NCI-H345 treated with DMSO at 0.1 percent for 48 hours (cell line): ENCODE results near the gene TTLL4.

Source experiments
- DNase-seq: peaks from one replicate; lab custom pipeline; 2025; ENCODE audit not compliant: unreplicated experiment; lab: John Stamatoyannopoulos, UW

Gene TTLL4, protein sequence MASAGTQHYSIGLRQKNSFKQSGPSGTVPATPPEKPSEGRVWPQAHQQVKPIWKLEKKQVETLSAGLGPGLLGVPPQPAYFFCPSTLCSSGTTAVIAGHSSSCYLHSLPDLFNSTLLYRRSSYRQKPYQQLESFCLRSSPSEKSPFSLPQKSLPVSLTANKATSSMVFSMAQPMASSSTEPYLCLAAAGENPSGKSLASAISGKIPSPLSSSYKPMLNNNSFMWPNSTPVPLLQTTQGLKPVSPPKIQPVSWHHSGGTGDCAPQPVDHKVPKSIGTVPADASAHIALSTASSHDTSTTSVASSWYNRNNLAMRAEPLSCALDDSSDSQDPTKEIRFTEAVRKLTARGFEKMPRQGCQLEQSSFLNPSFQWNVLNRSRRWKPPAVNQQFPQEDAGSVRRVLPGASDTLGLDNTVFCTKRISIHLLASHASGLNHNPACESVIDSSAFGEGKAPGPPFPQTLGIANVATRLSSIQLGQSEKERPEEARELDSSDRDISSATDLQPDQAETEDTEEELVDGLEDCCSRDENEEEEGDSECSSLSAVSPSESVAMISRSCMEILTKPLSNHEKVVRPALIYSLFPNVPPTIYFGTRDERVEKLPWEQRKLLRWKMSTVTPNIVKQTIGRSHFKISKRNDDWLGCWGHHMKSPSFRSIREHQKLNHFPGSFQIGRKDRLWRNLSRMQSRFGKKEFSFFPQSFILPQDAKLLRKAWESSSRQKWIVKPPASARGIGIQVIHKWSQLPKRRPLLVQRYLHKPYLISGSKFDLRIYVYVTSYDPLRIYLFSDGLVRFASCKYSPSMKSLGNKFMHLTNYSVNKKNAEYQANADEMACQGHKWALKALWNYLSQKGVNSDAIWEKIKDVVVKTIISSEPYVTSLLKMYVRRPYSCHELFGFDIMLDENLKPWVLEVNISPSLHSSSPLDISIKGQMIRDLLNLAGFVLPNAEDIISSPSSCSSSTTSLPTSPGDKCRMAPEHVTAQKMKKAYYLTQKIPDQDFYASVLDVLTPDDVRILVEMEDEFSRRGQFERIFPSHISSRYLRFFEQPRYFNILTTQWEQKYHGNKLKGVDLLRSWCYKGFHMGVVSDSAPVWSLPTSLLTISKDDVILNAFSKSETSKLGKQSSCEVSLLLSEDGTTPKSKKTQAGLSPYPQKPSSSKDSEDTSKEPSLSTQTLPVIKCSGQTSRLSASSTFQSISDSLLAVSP

DNA sequence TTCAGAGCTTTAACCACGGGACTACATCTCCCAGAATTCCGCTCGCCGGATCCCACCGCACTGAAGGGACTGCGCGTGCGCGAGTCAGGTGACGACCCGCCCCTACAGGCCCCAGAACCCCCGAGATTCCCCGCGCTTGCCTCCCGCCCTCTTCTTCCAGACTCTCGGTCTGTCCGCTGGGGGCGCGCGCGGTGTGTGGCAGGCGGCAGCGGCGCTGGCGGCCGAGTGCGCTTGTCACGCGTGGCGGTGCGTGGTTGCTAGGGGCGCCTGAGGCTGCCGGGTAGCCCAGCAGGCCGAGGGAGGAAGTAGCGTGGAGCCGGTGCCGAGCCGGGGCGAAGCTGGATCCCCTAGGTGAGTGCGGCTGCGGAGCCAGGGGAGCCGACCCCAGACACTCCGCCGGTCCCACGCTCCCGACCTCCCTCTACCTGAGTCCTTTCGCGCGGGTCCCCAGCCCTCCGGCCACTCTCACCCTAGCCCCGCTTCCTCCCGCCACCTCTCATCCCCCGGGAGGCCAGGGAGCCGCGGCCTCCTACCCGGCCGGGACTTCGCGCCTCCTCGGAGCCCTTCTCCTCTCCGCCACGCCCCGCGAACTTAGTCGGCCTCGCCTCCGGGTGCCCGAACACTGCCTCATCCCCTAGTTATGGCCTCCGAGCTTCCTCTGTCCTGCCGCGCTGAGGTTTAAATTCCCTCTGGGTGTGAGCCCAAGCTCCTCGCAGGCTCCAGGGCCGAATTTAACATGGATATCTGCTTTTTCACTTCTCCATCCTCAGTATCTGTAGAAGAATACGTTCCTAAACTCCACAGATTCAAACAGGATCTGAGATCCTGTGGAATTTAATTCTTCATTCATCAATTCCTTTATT, at the start of gene TTLL4:
TTLL4 (plus strand) TSS at position 149 of the 863 bp plus-strand sequence. CDS start 26,842 bp downstream, outside the sequence.
- DNase-seq: peak; percentile 91

DNA sequence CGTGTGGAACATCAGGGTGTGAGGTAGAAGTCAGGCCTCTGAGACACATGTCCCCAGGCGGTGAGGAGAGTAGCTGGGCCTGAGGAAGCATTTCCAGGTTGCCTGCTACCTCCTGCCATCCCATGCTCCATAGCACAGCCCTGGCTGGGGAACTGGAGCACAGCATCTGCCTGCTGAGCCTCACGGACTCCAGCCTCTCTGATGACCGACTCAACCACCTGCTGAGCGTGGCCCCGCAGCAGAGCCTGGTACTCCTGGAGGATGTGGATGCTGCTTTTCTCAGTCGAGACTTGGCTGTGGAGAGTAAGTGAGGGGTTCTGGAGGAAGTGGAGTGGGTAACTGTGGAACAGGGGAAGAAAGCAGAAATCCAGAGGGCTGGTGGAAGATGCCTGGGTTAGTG, 48.3 kb upstream of the TTLL4 start:
- no peak for DNase-seq

DNA sequence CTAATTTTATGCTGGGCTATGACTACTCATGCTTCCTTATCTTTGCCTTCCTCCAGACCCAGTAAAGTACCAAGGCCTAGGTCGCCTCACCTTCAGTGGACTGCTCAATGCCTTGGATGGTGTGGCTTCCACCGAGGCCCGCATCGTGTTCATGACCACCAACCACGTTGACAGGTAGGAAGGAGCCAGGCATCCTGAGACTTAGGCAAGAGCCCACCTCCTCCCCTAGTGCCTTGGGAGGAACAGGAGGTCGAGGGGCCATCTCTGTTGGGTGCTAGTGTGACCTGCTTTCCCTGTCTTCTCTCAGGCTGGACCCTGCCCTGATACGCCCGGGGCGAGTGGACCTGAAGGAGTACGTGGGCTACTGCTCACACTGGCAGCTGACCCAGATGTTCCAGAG, 47.8 kb upstream of the TTLL4 start:
- no peak for DNase-seq

DNA sequence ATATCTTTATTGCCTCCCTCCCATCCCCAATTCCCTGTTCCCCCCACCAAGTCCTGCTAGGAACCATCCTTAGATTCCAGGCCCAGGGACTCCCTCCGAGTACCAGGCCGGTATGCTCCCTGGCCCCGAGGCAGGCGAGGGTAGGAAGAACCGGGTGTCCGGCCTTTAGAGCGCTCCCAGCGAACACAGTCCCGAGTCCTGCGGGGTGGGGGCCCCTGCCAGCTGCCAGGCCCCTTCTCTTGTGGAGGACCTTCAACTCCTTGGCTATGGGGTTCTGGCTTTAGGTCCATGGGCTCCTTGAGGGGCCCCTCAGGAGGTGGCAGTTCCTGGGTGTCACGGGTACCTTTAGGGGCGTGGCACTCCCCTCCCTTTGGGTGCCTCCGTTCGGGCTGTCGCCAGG, 46.7 kb upstream of the TTLL4 start:
- DNase-seq: no peak

DNA sequence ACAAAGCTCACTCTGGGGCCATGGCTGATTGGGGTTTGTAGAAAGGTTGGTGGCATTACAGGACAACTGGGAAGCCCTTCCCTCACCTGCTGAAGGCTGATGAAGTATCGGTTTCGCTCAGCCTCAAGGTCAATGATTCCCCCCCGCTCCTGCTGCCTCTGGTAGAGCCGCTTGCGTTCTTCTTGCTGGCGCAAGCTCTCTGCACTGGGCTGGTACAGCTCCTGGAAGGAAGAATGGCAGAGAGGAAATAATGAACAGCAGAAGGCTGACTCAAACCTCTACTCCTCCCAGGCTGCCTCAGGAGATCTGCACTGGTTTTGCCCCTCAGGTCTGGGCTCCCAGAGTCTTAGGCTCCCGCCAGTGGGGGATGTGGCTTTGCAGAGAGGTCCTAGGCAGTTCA, 46.0 kb upstream of the TTLL4 start:
- no peak for DNase-seq

DNA sequence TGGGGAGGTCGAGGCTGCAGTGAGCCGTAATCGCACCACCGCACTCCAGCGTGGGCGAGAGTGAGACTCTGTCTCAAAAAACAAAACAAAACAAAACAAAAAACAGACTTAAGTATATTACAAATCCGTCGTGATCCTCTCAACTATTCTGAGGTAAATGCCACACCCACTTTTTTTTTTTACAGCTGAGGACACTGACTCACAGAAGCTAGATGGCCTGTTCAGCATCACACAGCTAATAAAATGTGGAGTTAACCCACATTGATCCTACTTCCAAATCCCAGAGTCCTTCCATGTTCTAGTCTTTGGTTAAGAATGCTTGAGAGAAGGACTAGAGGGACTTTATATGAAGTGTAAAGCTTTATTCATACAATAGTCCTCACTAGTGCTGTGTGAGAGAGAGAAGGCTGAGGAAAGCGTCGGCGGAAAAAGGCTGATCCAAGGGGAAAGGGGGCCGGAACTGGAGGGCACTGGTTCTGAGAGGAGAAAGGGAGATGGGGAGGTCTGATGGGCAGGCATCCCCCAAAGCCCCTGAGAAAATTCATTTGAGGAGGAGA, 39.5 kb upstream of the TTLL4 start:
- DNase-seq: no peak

DNA sequence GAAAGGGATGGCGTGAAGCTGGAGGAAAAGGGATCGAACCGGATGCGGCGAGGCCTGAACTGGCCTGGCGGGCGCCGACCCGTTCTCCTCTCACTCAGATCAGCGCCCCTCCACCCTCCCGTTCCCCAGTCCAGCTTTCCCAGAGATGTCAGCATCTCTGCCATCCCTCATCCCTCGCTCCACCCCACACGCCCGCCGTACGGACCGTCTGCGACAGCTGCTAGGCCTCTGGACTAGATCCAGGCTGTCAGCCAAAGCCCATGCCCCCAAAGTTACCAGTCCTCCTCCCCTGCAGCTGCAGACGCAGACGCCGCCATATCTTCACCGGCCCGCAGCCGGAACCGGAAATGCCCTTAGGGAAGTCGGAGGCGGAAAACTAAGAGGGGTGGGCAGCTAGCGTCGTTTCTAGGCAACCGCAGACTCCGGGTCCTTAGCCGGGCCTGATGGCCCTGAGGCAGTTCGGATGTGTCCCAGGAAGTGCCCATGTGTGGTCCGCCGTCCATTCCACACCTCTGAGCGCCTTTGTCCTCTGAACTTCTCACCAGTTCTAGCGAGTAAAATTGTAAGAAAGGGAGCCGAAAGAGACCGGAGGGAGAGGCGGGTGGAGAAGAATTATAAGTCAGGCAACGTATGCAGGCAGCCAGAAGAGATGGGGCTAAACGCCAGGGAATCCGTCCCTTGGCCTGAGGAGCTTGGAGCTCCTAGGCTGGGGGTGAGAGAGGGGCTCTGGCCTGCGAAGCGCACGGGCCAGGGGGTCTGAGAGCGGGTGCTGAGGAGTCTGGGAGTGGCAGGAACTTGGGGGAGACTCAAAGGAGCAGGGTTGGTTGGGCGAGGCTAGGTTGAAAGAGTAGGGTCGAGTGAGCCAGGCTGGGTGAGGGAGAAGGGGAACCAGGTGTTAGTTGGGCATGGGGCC, 38.7 kb upstream of the TTLL4 start, which contains the start of the genes RNF25 and STK36:
RNF25 (minus strand) TSS at position 349 of the 913 bp plus-strand sequence; CDS start at position 317, 32 bp downstream.
STK36 (plus strand) TSS at position 433 of the 913 bp plus-strand sequence. CDS start 744 bp downstream, outside the sequence.
- DNase-seq: peak; percentile 90

DNA sequence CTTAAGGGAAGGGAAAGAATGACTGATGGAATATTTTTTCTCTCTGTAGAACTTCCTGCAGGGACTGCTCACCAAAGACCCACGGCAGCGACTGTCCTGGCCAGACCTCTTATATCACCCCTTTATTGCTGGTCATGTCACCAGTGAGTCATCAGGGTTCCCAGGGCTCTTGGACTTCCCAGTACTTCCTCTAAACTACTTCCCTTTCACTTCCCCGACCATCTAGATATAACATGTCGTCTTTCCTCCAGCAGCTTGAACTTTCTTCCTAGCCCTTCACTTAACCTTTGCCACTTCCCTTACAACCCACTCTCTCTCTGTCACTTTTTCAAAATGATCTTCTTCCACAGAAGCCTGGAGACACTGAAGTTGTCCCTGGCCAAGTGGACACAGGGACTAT, 31.5 kb upstream of the TTLL4 start:
- DNase-seq: no peak

DNA sequence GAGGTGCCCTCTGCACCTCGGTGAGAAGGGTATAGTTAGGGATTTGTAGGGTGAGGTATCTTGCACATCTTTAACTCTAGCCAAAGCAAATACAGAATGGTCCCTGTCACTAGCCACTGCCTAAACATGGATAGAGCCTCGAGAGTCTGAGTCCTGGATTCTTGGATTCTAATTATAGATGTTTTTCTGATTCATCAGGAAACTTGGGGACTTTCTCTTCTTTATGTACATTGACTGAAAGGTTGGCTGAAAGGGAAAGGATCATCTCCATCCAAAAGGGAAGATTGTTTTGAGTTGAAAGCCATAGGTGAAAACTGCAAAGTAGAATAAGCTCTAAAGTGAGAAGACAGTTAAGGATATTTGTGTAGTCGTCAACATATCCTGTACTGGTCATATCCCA, 30.6 kb upstream of the TTLL4 start:
- no peak for DNase-seq

DNA sequence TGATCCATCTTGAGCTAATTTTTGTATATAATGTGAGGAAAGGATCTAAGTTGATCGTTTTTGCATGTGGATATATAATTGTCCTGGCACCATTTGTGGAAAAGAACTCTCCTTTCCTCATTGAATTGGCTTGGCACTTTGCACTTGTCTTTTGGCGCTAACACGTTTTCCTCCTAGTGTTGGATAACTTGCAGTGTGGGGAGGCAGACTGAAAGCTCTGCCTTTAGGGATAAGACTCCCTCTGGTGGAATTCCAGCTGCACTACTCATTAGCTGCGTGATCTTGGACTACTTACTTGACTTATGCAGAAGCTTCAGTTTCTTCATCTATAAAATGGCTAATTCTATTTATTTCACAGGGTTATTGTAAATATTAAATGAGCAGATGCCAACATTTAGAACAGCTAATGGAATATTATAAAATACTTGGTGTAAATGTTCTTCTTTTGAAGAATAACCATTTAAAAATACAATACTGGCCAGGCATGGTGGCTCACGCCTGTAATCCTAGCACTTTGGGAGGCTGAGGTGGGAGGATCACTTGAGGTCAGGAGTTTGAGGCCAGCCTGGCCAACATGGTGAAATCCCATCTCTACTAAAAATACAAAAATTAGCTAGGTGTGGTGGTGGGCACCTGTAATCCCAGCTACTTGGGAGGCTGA, 23.1 kb upstream of the TTLL4 start:
- DNase-seq: peak; percentile 20

DNA sequence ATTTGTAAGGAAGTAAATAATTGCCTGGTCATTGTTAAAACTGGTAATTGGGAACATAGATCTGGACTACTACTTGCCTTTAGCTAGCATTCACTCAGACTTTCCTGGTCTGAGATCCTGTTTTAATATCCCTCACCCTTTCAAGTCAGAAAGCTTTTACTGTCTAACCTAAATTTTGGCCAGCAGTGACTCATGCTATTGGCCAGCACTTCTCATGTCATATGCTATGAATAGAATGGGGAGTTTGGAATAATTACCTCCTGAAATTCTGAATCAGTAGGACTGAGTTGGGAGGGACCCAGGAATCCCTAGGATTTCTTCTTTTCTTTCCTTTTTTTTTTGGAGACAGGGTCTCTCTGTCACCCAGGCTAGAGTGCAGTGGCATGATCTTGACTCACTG, 19.4 kb upstream of the TTLL4 start:
- no peak for DNase-seq

DNA sequence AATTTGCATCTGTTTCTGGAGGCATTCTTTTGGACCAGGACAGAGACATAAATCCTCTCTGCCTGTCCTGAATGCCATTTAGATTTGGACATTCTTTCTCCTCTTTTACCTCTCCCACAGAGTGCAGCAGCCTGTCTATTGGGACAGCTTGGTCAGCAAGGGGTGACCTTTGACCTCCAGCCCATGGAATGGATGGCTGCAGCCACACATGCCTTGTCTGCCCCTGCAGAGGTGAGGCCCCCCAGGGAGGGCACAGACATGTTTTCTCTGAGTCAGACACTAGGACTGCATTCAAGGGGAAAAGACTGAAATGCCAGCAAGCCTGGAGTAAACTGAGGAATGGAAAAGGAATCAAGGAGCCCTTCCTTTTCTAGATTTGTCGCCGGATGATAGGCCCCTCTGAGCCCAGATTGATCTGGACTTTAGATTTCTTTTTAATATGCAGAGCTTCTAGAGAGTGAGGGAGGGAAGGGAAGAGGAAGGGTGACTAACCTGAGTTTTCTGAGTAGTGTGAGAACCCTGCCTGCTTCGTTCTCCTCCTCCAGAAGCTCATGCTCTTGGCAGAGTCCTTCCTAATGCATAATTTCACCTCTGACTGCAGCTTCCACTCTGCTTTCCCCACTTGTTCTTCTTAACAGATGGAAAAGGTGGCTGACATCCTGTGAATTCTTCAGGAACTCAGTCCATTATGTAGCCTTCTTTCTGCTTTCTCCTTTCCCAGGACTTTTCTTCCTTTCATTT, 16.1 kb upstream of the TTLL4 start:
- DNase-seq: no peak

DNA sequence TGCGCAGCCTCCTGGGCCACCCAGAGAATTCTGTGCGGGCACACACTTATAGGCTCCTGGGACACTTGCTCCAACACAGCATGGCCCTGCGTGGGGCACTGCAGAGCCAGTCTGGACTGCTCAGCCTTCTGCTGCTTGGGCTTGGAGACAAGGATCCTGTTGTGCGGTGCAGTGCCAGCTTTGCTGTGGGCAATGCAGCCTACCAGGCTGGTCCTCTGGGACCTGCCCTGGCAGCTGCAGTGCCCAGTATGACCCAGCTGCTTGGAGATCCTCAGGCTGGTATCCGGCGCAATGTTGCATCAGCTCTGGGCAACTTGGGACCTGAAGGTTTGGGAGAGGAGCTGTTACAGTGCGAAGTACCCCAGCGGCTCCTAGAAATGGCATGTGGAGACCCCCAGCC, 11.8 kb upstream of the TTLL4 start:
- no peak for DNase-seq

DNA sequence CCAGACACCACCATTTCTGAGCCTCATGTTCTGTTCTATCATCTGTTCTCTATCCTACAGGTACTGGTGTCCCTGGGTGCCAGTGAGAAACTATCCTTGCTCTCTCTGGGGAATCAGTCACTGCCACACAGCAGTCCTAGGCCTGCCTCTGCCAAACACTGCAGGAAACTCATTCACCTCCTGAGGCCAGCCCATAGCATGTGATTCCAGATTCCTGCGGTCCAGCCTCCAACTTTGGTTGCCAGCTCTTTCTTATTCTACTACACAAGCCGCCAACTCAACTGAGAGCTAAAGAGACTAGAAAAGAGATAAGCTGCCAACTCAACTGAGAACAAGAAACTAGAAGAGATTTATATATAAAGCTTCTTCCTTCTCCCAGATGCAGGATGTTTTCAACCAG, 8.8 kb upstream of the TTLL4 start:
- no peak for DNase-seq

DNA sequence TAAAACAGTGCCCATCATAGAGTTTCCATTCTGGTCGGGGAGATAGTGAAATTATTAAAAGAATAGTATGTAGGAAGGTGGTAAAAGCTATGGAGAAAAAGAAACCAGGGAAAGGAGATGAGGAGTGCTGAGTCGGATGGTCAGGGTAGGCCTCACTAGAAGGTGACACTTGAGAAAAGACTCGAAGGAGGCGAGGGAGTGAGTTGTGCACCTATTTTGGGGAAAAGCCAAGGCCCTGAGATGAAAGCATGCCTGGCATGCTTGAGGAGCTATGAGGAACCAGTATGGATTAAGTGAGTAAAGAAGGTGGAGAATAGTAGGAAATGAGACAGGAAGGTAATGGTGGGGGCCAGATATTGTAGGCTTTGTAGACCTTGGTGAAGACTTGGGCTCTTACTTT, 7.3 kb upstream of the TTLL4 start:
- DNase-seq: no peak

DNA sequence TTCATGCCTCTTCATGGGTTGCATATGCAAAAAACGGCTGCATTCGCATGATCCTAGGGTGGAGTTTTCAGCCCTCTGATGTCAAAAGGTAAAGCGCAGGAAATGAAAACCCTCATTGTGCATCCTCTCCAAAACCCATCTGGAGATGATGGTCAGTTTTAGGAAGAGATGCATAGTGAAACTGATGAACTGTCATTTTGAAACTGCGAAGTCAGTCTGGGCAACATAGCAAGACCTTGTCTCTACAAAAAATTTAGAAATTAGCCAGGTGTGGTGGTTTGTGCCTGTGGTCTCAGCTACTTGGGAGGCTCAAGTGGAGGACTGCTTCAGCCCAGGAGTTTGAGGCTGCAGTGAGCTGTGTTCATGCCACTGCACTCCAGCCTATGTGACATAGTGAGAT, 2.5 kb upstream of the TTLL4 start:
- no peak for DNase-seq

DNA sequence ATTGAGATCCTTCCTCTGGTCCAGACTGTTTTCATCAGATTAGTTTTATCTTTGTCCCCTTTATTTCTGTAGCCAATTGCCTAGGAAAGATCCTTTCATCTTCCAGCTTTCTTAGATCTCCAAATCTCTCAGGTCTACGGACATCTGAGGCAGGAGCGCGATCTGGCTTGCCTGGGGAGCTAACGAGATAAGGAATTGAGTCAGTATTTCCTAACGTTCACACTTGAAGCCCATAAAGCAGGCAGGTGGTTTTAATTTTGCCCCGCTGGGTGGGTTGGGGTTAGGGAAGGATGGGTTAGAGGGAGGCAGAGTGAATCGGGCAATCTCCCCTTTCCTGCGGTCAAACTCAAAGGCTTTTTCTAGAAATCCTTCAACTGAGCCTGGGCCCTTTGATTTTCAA, 727 bp upstream of the TTLL4 start:
- no peak for DNase-seq

DNA sequence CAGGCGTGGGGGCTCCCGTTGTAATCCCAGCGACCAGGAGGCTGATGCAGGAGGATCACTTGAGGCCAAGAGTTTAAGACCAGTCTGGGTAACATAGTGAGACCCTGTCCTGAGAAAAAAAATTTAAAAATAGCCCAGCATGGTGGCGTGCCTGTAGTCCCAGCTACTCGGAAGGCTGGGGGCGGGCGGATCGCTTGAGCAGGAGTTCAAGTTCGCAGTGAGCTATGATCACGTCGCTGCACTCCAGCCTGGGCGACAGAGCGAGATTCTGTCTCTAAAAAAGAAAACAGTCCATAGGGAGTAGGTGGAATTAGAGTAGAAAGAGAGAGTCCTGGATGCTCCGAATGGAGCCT, 325 bp upstream of the TTLL4 start:
- DNase-seq: no peak
